Fibroblast of skin of abdomen (primary cell): ENCODE results near the gene TMCC3.
"Not testable (repeated sequence)": the region's sequence is repeated elsewhere in the genome, so short reads cannot be mapped to it uniquely, and the experiment has no call there.

Experiments used
- DNase-seq: peaks from one replicate; pipeline ENCODE4 v3.0.0-alpha.2; 2013

TMCC3 gene

DNA sequence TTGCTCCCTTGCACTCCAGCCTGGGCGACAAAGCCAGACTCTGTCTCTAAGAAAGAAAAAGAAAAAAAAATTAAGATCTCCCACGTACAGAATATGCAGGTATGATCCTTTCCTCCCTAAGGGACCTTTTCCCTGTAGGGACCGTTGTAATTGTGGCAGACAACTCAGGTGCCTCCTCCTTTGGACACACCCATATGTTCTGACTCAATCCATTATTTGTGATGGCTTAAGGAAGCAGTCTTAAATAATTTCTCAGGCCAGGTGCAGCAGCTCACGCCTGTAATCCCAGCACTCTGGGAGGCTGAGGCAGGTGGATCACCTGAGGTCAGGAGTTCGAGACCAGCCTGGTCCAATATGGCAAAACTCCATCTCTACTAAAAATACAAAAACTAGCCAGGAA, 53.1 kb downstream of the TMCC3 start:
- DNase-seq: no peak

DNA sequence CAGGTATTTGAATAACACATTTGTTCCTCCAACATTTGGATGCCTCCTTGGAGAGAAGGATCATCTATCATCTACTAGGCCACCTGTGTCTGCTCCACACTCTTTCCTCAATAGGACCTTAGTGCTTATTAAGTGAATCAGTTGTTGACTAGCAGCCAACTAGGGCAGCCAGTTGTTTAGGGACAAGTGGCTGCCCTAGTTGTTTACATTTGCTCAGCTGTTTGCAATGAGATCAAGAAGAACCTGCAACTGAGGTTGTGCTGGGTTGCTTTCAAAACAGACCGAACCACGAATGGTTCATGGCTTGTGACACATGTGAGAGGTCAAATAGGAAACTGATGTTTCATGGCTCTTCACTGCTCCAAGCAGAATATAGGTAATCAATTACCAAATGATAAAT, 53.8 kb downstream of the TMCC3 start:
- no peak for DNase-seq

GRCh38 chr12:94595152-94595551, 55.2 kb downstream of the TMCC3 start:
- DNase-seq: no peak

- no peak for DNase-seq
Measured at GRCh38 chr12:94594443-94594825, 55.9 kb downstream of the TMCC3 start.

- no peak for DNase-seq
Measured at GRCh38 chr12:94593822-94594442, 56.4 kb downstream of the TMCC3 start.

DNA sequence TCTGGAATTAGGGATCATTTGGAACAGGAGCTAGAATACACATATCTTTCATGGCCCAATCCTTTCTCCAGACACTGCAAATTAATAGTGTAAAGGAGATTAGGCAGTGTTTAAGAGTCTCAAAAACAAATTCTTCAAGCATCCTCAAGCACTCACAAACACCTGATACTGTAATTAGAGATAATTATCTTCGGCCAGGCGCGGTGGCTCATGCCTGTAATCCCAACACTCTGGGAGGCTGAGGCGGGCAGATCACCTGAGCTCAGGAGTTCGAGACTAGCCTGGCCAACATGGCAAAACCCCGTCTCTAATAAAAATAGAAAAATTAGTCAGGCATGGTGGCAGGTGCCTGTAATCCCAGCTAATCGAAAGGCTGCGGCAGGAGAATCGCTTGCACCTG, 57.6 kb downstream of the TMCC3 start:
- DNase-seq: not testable (repeated sequence)

GRCh38 chr12:94592080-94592479, 58.3 kb downstream of the TMCC3 start:
- no peak for DNase-seq

- no peak for DNase-seq
Measured at GRCh38 chr12:94590428-94590827, 59.9 kb downstream of the TMCC3 start.

GRCh38 chr12:94589591-94590001, 60.8 kb downstream of the TMCC3 start:
- DNase-seq: no peak

DNA sequence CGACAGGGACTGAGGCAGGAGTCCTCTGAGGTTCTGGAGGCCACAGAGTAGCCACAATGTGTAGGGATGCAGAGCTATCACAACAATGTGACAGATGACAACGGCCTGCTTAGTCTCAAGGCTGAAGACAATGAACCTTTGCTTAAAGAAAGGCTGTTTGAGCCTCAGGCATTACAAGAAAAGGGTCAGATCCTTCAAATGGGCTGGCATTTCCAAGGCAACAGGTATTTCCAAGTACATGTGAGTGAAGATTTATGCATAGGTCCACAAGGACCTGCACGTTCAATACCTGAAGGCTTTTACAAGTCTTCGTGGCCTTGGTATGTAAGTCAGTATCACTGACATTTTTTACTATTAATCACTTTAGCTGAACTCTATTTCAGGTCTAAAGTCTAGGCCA, 62.0 kb downstream of the TMCC3 start:
- no peak for DNase-seq

GRCh38 chr12:94587266-94588241, 62.8 kb downstream of the TMCC3 start:
- DNase-seq: no peak

GRCh38 chr12:94586589-94587259, 63.6 kb downstream of the TMCC3 start:
- no peak for DNase-seq

DNA sequence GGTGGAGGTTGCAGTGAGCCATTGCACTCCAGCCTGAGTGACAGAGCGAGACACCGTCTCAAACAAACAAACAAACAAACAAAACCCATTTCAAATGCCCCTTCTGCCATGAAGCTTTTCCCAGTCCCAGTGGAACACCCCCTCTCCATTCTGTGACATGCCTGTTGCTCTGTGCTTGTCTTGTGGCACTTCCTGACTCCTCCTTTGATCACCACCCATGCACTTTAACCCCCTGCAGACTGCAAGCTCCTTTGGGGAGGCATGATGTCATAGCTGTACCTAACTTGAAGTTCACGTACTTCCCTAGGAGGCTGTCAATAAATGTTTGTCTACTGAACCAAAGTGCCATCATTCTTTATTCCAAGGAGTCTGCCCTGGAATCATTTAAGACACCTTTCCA, 64.7 kb downstream of the TMCC3 start:
- no peak for DNase-seq

DNA sequence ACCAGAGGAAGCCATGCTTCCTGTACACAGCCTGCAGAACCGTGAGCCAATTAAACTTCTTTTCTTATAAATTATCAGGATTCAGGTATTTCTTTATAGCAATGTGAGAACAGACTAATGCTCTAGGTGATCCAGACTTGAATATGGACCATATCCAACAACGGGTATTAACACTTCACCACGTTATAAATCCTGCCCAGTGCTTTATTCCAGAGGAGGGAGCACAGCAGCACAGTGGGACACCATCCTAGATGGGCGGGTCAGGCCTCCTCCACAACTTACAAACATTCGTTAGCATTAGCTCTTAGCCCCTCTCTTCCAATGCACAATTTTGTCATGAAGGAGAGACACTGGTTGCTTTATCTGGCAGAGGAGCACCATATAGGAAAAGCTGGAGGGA, 66.0 kb downstream of the TMCC3 start:
- DNase-seq: no peak

DNA sequence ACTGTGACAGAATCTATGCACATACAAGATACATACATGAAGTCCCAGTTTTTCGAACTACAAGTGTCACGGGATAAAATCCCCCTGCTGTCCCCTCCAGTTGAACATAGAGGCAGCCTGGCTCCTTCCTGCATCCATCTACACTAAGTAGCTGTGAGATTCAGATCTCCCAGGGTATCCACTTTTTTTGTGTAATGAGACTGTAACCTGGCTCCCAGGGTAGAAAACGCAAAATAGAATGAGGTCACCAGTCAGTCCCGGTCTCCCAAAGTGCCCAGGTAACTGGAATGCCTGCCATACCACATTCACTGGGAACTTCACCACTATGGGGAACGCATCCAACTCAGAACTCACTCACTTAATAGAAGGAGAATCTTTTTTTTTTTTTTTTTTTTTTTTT, 67.8 kb downstream of the TMCC3 start:
- no peak for DNase-seq

GRCh38 chr12:94575645-94576403, 74.5 kb downstream of the TMCC3 start:
- no peak for DNase-seq

DNA sequence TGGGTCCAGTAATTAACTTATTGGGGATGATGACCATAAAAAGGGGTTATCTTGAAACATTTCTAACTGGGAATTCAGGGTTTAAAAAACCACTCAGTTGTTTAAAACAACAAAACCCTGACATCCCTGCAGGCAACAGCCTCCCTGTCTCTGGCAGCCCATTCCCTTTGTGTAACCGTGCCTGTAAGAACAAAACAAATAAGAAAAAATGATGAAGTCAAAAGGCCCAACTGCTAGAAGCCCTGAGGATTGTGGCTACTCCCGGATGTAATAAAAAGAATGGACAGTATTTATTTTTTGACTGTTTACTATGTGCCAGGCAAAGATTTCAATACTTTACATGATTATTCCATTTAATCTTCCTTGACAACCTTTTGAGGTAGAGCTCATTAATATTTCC, 75.3 kb downstream of the TMCC3 start:
- DNase-seq: no peak

GRCh38 chr12:94571556-94571955, 78.8 kb downstream of the TMCC3 start:
- DNase-seq: peak; percentile 52

DNA sequence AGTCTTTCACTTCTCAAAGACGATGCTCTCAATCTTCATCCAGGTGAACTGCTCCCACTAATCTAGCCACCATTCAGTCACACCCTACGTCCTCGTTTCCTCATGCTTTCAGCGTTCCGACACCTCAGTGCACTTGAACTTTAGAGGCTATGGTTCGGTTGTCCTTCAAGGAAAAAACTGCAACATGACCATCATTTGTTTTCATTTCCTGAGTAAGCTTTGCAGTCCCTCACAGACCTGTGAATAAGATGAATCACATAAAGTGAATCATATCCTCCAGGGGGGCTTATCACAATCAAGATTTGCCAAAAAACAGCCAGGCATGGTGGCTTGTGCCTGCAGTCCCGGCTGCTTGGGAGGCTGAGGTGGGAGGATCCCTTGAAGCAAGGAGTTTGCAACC, 80.2 kb downstream of the TMCC3 start:
- DNase-seq: peak; percentile 22

DNA sequence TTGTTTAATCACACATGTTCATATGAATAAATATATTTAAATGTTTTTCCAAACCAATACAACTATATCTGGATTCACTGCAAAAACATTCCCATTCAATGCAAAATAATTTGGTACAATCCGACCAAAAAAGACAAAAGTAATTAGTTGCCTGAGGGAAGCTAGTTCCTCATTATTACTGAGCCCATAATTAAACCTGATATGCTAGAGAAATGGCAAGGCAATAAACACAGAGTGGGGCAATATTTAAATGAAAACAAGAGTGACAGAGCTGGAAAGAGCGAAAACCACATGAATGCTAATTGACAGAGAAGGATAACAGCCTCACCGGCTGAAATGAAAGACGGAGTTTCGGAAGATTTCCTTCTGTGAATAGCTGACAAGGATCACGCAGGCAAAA, 82.6 kb downstream of the TMCC3 start:
- DNase-seq: no peak

DNA sequence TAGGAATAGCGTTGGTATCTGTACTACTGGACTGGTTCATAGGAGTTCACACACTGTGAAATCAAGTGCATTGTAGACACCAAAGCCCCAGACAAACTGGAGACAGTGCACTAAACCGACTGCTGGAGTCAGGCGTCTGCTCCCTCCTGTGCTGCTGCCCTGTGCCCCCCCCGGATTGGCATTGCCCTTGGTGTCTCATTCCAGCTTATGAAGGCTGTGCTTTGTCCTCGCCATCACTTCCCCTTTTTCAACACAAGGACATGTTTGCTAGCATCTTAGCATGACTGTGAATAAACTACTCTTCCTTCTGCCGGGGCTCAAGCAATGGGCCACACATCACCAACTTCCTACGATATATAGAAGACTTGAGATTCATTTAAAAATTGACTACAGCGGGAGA, 84.0 kb downstream of the TMCC3 start:
- DNase-seq: no peak

DNA sequence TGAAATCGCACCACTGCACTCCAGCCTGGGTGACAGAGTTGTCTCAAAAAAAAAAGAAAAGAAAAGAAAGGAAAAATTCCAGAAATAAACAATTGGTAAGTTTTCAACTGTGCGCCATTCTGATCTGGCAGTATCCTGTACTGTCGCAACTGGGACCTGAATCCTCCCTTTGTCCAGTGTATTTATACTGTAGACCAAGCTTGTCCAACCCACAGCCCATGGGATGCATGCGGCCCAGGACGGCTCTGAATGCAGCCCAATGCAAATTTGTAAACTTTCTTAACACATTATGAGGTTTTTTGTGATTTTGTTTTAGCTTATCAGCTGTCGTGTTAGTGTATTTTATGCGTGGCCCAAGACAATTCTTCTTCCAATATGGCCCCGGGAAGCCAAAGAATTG, 84.7 kb downstream of the TMCC3 start:
- no peak for DNase-seq

DNA sequence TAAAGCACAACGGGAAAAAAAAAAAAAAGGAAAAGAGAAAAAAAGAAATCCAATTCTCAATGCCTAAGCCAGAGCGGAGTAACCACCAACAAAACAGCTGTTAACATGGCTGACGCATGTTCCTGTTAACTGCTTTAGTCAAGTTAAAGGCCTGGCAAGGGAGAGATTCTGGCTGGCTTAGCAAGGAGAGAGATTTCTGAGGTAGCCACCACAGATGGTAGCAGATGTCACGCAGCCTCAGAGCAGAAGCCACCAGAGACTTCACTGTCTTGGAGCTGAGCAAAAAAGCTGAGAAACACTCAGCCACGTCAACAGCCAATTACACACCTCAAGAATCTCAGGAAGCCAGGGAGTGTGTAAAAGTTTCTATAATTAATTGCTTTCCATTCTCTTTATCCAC, 87.1 kb downstream of the TMCC3 start:
- DNase-seq: peak; percentile 36
